Fibroblast of mammary gland (primary cell): ENCODE data around the gene CFAP20DC.
A peak's percentile ranks its signal among the peaks of the same experiment; 100 is the strongest.
"Not testable (repeated sequence)": the region's sequence is repeated elsewhere in the genome, so short reads cannot be mapped to it uniquely, and the experiment has no call there.

Experiments
- DNase-seq: peaks from one replicate; pipeline ENCODE4 v3.0.0-alpha.2; 2010; ENCODE audit warnings: low read depth
- H3K4me3 ChIP-seq: 2 replicates; pipeline ENCODE4 v1.5.1; 2011; ENCODE audit warnings: low read depth, mild to moderate bottlenecking, low read length, moderate library complexity; ENCODE audit not compliant: control insufficient read depth
- TF ChIP-seq, protein P1 (sequence below): conservative IDR thresholded peaks from 2 replicates; pipeline ENCODE4 v1.5.1; 2011; ENCODE audit warnings: low read depth, low read length, inconsistent platforms; ENCODE audit not compliant: control insufficient read depth, insufficient read depth

CFAP20DC gene

GRCh38 chr3:58986654-58987053 is 63.2 kb downstream of the CFAP20DC start:
- TF ChIP-seq, protein P1, sequence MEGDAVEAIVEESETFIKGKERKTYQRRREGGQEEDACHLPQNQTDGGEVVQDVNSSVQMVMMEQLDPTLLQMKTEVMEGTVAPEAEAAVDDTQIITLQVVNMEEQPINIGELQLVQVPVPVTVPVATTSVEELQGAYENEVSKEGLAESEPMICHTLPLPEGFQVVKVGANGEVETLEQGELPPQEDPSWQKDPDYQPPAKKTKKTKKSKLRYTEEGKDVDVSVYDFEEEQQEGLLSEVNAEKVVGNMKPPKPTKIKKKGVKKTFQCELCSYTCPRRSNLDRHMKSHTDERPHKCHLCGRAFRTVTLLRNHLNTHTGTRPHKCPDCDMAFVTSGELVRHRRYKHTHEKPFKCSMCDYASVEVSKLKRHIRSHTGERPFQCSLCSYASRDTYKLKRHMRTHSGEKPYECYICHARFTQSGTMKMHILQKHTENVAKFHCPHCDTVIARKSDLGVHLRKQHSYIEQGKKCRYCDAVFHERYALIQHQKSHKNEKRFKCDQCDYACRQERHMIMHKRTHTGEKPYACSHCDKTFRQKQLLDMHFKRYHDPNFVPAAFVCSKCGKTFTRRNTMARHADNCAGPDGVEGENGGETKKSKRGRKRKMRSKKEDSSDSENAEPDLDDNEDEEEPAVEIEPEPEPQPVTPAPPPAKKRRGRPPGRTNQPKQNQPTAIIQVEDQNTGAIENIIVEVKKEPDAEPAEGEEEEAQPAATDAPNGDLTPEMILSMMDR: no peak
- no peak for DNase-seq
- no peak overlapping the region for H3K4me3 ChIP-seq

DNA sequence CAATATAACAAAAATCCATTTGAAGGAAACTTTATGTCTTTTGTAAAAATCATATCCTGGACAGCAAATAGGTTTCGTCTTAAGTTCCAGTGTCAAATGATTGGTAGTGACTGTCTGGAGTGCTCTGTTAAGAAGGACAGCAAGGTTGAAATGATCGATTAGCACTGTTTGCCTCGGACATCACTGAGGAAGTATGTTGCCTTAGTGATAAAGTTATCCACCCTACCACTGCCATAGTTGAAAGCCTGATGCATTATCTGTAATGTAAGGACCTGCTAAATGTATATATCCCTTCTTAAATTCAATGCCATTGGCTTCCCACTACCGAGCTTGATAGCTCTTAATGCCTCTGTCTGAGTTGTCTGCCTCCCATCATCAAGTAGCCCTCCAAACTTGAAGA is 70.0 kb downstream of the CFAP20DC start:
- no peak for DNase-seq
- TF ChIP-seq, protein P1: no peak

DNA sequence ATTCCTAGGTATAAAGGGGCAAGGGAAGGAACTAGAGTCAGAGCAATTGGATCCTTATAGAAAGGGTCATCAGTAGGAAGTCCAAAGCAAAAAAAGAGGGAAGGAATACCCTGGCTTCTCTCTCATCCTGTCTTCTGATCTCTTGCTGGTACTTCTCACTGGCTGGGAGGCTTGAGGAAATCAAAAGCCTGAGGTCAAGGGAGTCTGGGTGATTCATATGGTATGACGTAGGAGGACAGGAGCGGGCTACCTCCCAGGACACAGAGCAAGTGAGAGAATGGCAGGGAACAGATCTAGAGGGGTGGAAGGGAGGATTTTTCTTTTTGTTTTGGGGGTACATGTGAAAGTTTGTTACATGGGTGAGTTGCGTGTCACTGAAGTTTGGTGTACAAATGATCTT is 76.0 kb downstream of the CFAP20DC start:
- TF ChIP-seq, protein P1: no peak

More for the DNA sequence above, 70.0 kb downstream of the CFAP20DC start:
- no peak overlapping the region for H3K4me3 ChIP-seq

GRCh38 chr3:58967866-58968265 is 82.0 kb downstream of the CFAP20DC start:
- not testable (repeated sequence) for H3K4me3 ChIP-seq, DNase-seq

More for the DNA sequence above, 76.0 kb downstream of the CFAP20DC start:
- H3K4me3 ChIP-seq: no peak overlapping the region
- DNase-seq: peak; percentile 50

GRCh38 chr3:58965865-58966264 is 84.0 kb downstream of the CFAP20DC start:
- DNase-seq: no peak
- TF ChIP-seq, protein P1: no peak
- H3K4me3 ChIP-seq: no peak overlapping the region

DNA sequence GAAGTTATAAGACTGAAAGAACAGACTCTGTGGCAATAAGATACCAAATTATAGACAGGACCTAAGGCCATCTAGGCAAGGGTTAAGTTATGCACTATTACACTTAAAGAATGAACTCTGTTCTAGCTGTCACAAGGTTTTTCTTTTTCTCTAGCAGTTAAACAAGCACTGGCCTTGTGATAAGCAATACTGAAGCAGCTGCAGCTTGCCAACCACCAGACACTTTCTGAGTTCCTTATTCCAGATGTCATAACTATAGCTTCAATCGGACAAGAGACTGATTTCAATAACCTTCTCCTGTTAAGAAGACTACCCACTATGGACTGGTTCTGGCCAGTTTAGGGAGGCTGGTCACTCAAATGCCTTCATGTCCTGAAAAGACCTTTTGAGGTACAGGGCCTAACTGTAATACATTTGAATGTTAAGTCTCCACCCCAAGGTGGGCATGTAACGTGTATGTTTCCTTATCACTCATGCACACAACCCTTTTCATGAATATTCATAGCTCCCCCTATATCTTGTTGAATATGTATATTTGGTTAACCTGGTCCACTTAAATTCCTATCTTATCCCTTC is 85.8 kb downstream of the CFAP20DC start:
- DNase-seq: no peak
- TF ChIP-seq, protein P1: no peak

GRCh38 chr3:58962816-58963215 is 87.0 kb downstream of the CFAP20DC start:
- TF ChIP-seq, protein P1: no peak
- peak; percentile 57 for DNase-seq
- H3K4me3 ChIP-seq: no peak overlapping the region

More for the DNA sequence above, 85.8 kb downstream of the CFAP20DC start:
- no peak overlapping the region for H3K4me3 ChIP-seq
